CD4-positive, alpha-beta T cell treated with Interleukin-12 subunit alpha and Interleukin-12 subunit beta, for 1 hour (primary cell): ENCODE results near the gene ZNF174.

ENCODE experiments used
- DNase-seq: peaks from one replicate; pipeline ENCODE4 v3.0.0-alpha.2; 2020

Gene ZNF174

DNA sequence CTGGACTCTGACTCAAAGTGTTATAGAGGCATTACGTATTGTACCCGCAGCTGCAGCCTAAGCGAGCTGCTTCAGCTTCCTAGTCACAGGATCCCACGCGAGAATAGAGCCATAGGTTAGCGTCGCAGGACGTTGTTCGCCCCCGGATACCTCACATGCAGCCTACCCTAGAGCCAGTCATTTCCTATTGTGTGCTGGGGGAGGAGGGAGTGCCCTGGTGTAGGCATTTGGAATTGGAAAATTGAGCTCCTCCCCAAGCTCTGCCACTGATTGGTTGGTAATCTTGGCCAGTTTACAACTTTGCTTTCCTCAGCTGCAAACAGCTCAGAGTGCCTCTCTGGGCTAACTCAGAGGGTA is 43.0 kb downstream of the ZNF174 start:
- DNase-seq = peak; percentile 28

DNA sequence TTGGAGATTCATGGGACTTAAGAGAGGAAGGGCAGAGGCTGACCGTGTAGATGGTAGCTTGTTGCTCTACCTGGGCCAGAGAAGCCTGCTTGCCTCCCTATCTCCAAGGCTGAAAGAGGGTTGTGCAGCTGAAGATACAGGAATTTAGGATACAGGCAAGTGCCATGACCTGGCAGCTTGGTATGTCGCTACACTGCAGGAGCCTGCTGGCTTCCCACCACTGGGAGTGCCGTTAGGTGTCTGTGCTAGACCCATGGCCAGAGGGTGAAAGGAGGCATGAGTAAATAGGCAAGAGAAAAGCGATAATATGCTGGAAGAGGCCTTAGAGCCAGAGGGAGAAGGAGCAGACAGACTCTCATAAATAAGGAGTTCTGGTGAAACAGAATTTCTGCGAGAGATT is 53.1 kb downstream of the ZNF174 start:
- DNase-seq = no peak

DNA sequence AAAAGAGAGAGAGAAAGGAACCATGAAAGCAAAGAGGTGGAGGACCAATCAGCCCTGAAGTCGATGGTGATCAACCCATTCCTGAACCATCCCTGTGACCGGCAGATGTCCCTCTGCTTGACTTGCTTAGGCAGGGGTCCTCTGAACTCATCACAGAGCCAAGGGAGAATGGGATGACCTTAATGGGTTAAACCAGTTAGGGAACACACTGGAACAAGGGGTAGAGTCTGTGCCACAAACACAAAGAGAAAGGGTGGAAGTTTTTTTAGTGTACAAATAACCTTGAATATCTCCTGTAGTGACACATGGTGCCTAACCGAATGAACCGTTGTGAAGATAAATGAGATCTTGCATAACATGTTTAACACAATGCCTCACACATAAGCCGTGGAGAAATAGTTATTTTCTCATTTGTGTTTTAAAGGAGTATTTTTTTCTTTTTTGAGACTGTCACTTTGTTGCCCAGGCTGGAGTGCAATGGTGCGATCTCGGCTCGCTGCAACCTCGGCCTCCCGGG is 53.7 kb downstream of the ZNF174 start:
- DNase-seq = no peak

DNA sequence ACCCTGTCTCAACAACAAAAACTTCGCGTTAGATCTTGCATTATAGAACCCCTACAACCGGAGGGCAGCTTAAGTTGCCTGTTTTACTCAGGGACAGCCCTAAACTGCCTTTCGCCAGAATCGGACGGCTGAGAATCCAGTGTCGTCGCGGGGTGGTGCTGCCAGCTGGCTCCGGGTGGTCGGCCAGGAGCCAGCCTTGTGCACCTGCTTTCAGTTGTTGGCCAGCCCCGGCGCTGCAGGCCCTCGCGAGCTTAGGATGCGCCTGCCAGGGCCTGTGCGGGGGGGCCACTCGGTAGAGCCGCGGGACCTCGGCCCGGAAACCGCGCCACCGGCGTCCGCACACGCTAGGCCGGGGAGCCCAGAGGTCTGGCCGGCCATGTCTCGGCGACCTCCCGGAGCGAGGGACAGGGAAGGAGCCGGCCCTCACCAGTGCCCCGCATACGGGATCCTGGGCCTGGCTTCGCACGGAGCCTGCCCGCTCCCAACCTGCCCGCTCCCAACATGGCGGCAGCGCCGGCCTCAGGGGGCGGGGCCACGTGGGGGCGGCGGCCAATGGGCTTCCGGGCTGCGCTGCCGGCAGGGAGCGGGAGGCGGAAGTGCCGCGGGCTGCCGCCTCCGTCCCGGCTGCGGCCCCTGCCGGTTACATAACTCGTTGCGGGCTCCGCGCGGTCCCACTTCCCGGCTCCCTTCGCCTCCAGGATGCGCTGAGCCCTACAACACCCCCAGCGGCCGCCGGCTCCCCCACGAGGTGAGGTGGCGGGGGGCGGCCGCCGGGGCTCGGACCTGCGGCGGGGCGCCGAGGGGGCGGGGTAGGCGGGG is 56.6 kb downstream of the ZNF174 start:
- DNase-seq = peak; percentile 92

DNA sequence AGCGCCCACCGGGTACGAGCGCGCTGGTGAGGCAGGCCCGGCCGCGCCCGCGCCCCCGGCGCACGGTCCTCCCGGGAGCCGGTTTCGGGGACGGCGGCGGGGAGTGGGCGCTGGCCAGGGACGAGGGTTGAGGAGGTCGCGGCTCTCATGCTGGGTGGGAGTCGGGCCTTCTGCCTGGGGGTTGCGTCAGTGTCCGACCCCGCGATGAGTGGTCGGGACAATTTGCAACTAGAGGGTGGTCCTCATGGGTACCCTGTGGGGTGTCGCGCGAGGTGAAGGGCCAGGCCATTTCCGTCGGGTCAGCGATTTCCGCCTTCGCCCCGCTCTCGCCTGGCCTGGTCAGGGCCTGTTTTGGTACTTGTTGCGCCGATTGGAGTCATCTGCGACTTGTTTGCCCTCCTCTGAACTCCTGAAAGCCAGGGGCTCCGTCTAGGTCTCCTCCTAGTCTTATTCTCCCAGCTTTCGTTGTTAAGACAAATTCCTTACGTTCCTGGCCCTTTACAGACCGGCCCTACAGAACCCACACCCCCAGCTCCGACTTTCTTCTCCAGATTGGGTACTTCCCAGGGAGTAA is 57.4 kb downstream of the ZNF174 start:
- DNase-seq = no peak

DNA sequence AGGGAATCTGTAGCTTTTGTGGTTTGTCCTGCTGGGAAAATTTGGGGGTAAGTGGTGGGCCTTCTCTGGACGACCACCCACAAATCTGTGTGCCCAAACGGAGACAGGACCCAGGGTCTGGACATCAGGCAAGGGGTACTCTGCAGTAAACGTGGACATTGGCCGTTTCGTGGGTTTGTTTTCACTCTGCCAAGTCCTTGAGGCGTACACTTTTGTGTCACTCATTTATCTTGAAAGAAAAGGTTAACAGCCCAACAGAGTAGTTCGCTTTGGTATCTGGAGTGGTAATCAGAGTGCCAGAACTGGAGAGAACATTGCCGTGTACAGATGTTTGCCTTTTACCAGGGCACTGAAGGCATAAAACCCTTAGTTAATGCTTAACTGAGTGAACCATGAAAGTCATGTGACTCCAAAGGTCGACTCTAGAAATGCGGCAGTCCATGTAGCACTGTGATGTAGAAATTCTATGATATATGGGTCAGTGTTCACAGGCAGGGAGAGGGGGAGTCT is 57.9 kb downstream of the ZNF174 start:
- peak; percentile 29 for DNase-seq
